SIG-M5 treated with dmso at 0.1 percent for 504 hours (cell line): Measurements from ENCODE around the gene MYLK4.

ENCODE experiments used
- DNase-seq: peaks from one replicate; lab custom pipeline; 2025; ENCODE audit not compliant: unreplicated experiment; lab: John Stamatoyannopoulos, UW

MYLK4 gene

GRCh38 chr6:2734488-2735166 is 16.1 kb downstream of the MYLK4 start:
- DNase-seq: no peak

- DNase-seq: no peak
Observed at GRCh38 chr6:2733736-2734480, 16.8 kb downstream of the MYLK4 start.

- DNase-seq: peak; percentile 88
Observed at GRCh38 chr6:2733324-2733723, 17.4 kb downstream of the MYLK4 start.

- DNase-seq: no peak
Observed at GRCh38 chr6:2732503-2733089, 18.1 kb downstream of the MYLK4 start.

- DNase-seq: no peak
Observed at GRCh38 chr6:2731281-2731909, 19.3 kb downstream of the MYLK4 start.

- DNase-seq: no peak
Observed at GRCh38 chr6:2730353-2731107, 20.2 kb downstream of the MYLK4 start.

GRCh38 chr6:2729921-2730320 is 20.8 kb downstream of the MYLK4 start:
- no peak for DNase-seq

GRCh38 chr6:2725999-2726567 is 24.6 kb downstream of the MYLK4 start:
- DNase-seq: peak; percentile 32

- no peak for DNase-seq
Observed at GRCh38 chr6:2725364-2725988, 25.2 kb downstream of the MYLK4 start.

GRCh38 chr6:2721219-2721618 is 29.5 kb downstream of the MYLK4 start:
- no peak for DNase-seq

- DNase-seq: no peak
Observed at GRCh38 chr6:2719093-2719455, 31.6 kb downstream of the MYLK4 start.

- no peak for DNase-seq
Observed at GRCh38 chr6:2718334-2719092, 32.2 kb downstream of the MYLK4 start.

GRCh38 chr6:2716936-2717700 is 33.6 kb downstream of the MYLK4 start:
- DNase-seq: no peak

GRCh38 chr6:2715737-2716136 is 35.0 kb downstream of the MYLK4 start:
- DNase-seq: no peak

- DNase-seq: no peak
Observed at GRCh38 chr6:2714111-2714895, 36.4 kb downstream of the MYLK4 start.

- no peak for DNase-seq
Observed at GRCh38 chr6:2713473-2714110, 37.1 kb downstream of the MYLK4 start.

- no peak for DNase-seq
Observed at GRCh38 chr6:2712102-2712501, 38.6 kb downstream of the MYLK4 start.

GRCh38 chr6:2710412-2710811 is 40.3 kb downstream of the MYLK4 start:
- DNase-seq: no peak
